BJ (cell line): ENCODE data around the gene CRISPLD2. TPM values are rescaled to one million over a fixed set of nuclear protein-coding genes. Genes with fewer than 3 reads are reported as not detected.

Experiments used
- CTCF ChIA-PET: fragments of 350-600 bp; formaldehyde crosslinking; extraction: SDS; loops from one replicate; lab custom pipeline; 2021; ENCODE audit warnings: antibody characterized with exemption, inconsistent platforms; lab: Yijun Ruan, JAX
- POLR2A ChIA-PET: fragments of 300-600 bp; sonication (Branson Sonifier 250); formaldehyde crosslinking; extraction: SDS; loops from one replicate; lab custom pipeline; 2021; ENCODE audit warnings: antibody characterized with exemption; lab: Charles Lee
- DNase-seq: peaks from one replicate; pipeline ENCODE4 v3.0.0-alpha.2; 2011; ENCODE audit warnings: low read depth
- H3K27me3 ChIP-seq: 2 replicates; pipeline ENCODE4 v1.6.0; 2011; ENCODE audit warnings: low read length; ENCODE audit not compliant: control insufficient read depth, insufficient read depth
- H3K36me3 ChIP-seq: 2 replicates; pipeline ENCODE4 v1.5.1; 2011; ENCODE audit warnings: low read length; ENCODE audit not compliant: control insufficient read depth, insufficient read depth
- H3K4me3 ChIP-seq: 2 replicates; pipeline ENCODE4 v1.5.1; 2011; ENCODE audit warnings: low read depth, mild to moderate bottlenecking, control low read depth, low read length
- CTCF ChIP-seq: IDR thresholded peaks from 2 replicates; pipeline ENCODE4 v1.5.1; 2011; ENCODE audit warnings: low read depth, mild to moderate bottlenecking, control low read depth, inconsistent platforms, low read length, moderate library complexity; ENCODE audit not compliant: insufficient read depth
- polyA plus RNA-seq: library from polyadenylated mRNA; depleted of rRNA; stranded (reverse); fragments of >200 nt; gene quantifications from 2 replicates; pipeline ENCODE4 v1.2.3, GENCODE V29; 2011

The CRISPLD2 gene
- polyA plus RNA-seq, 1 experiment = 183 TPM

GRCh38 chr16:84943620-84944019 is 123.8 kb downstream of the CRISPLD2 start:
- Histone ChIP-seq H3K4me3 (no peak overlapping the region), H3K27me3 (no peaks in the 10 kb centered on the region), H3K36me3 (no peaks in the 10 kb centered on the region)
- POLR2A ChIA-PET = no interaction called here
- no peak for DNase-seq
- TF ChIP-seq CTCF = no peak
- CTCF ChIA-PET = interaction anchor here (1.1 to 4.1 kb wide), 2 partner anchors 9 to 18 kb away, joined by 4 to 22 read pairs; no protein-coding TSS in a partner anchor

GRCh38 chr16:84947022-84947421 is 127.2 kb downstream of the CRISPLD2 start:
- ChIA-PET POLR2A (no interaction called here), CTCF (interaction anchor here (1.2 to 2.3 kb wide), 2 partner anchors 65 to 193 kb away, joined by 3 to 6 read pairs; partner anchors contain the start of gene ZDHHC7)
- Histone ChIP-seq H3K4me3 (no peak overlapping the region), H3K27me3 (no peaks in the 10 kb centered on the region), H3K36me3 (no peaks in the 10 kb centered on the region)
- no peak for DNase-seq
- no peak for TF ChIP-seq CTCF

- TF ChIP-seq CTCF = no peak
- POLR2A ChIA-PET = no interaction called here
- Histone ChIP-seq H3K27me3 (no peaks in the 10 kb centered on the region), H3K4me3 (no peak overlapping the region), H3K36me3 (no peaks in the 10 kb centered on the region)
- CTCF ChIA-PET = interaction anchor here (0.8 to 1.3 kb wide), 2 partner anchors 22 to 193 kb away, joined by 3 to 4 read pairs; no protein-coding TSS in a partner anchor
- DNase-seq = no peak
Observed at GRCh38 chr16:84947996-84948850, 128.4 kb downstream of the CRISPLD2 start.

GRCh38 chr16:84948851-84949610 is 129.2 kb downstream of the CRISPLD2 start:
- Histone ChIP-seq H3K27me3 (no peaks in the 10 kb centered on the region), H3K4me3 (no peak overlapping the region), H3K36me3 (no peaks in the 10 kb centered on the region)
- ChIA-PET CTCF (interaction anchor here (0.8 to 8.1 kb wide), 5 partner anchors 21 to 326 kb away, joined by 3 to 122 read pairs (median 3); no protein-coding TSS in a partner anchor), POLR2A (no interaction called here)
- no peak for DNase-seq
- TF ChIP-seq CTCF = no peak
